HCT116 (cell line): ENCODE results near the gene MED7. TPM values are rescaled to one million over a fixed set of nuclear protein-coding genes. Genes with fewer than 3 reads are reported as not detected.

ENCODE experiments used
- ATAC-seq: fragments of 200-7000 bp; cut with Tn5 transposase; 2 replicates; pipeline ENCODE4 v1.9.1; 2020; ENCODE audit warnings: mild to moderate bottlenecking, moderate library complexity
- BruUV-seq: library from RNA; stranded (reverse); fragments of 400-500 nt; replicated peaks from 2 replicates; lab custom pipeline; 2021; lab: Mats Ljungman, UMichigan
- CTCF ChIA-PET: fragments of 300-600 bp; sonication (Branson Sonifier 250); formaldehyde crosslinking; loops from one replicate; lab custom pipeline; 2021; ENCODE audit warnings: antibody characterized with exemption; lab: Charles Lee
- POLR2A ChIA-PET: fragments of 300-600, 350-600 bp; sonication (Branson Sonifier 250); formaldehyde crosslinking; loops from one replicate; lab custom pipeline; 2021; ENCODE audit warnings: antibody characterized with exemption; lab: Charles Lee
- RAD21 ChIA-PET, 2 experiments: fragments of 300-600 bp; sonication (Branson Sonifier 250); formaldehyde crosslinking; loops; one replicate each; lab custom pipeline; 2023; ENCODE audit warnings: low total read pairs in 2 of 2; ENCODE audit not compliant: uncharacterized antibody in 2 of 2, unreplicated experiment in 2 of 2, low non-redundant PET in 1 of 2; lab: Charles Lee
- DNase-seq: peaks from one replicate; pipeline ENCODE4 v3.0.0-alpha.2; 2010; ENCODE audit warnings: low read depth, low spot score
- H2AFZ ChIP-seq: fragments of 200-600 bp; shearing (Covaris generic), sonication (generic); 2 replicates; pipeline ENCODE4 v1.6.1; 2017; ENCODE audit warnings: low read depth, mixed run types, mixed read lengths, antibody characterized with exemption, low read length; ENCODE audit not compliant: poor library complexity, severe bottlenecking
- H3K27ac ChIP-seq: 2 replicates; pipeline ENCODE4 v1.5.1; 2012; ENCODE audit warnings: low read depth, low read length
- H3K27me3 ChIP-seq: fragments of 200-600 bp; sonication (generic); 2 replicates; pipeline ENCODE4 v1.6.1; 2016; ENCODE audit warnings: mixed run types, low read length, mixed read lengths; ENCODE audit not compliant: insufficient read depth
- H3K36me3 ChIP-seq, 2 experiments: fragments of 200-500 bp in 1 of 2; fragments of 200-600 bp in 1 of 2; sonication (Bioruptor generic) in 1 of 2; sonication (generic) in 1 of 2; 2 replicates each; pipeline versions ENCODE4 v1.5.1 to v1.6.1; 2014 to 2016; ENCODE audit warnings: low read length in 2 of 2, inconsistent platforms in 1 of 2, mixed read lengths in 1 of 2, mixed run types in 1 of 2; ENCODE audit not compliant: insufficient read depth in 2 of 2, control insufficient read depth in 1 of 2
- H3K4me1 ChIP-seq, 2 experiments: fragments of 200-600 bp in 1 of 2; sonication (generic) in 1 of 2; 2 replicates each; pipeline versions ENCODE4 v1.5.1 to v1.6.1; 2012 to 2017; ENCODE audit warnings: low read length in 2 of 2, inconsistent platforms in 1 of 2, mild to moderate bottlenecking in 1 of 2, mixed read lengths in 1 of 2, mixed run types in 1 of 2, moderate library complexity in 1 of 2; ENCODE audit not compliant: insufficient read depth in 2 of 2, control insufficient read depth in 1 of 2
- H3K4me2 ChIP-seq: fragments of 200-600 bp; sonication (generic); 2 replicates; pipeline ENCODE4 v1.6.1; 2017; ENCODE audit warnings: mixed run types, low read length, mixed read lengths
- H3K4me3 ChIP-seq, 2 experiments: fragments of 200-600 bp in 1 of 2; sonication (generic) in 1 of 2; replicated peaks in 1 of 2; 2 replicates each; pipeline ENCODE4 v1.5.1; 2011 to 2016; ENCODE audit warnings: low read length in 2 of 2, control low read depth in 1 of 2, low read depth in 1 of 2, mild to moderate bottlenecking in 1 of 2, mixed read lengths in 1 of 2, mixed run types in 1 of 2
- H3K79me2 ChIP-seq: fragments of 200-600 bp; sonication (generic); 2 replicates; pipeline ENCODE4 v1.6.1; 2017; ENCODE audit warnings: mild to moderate bottlenecking, mixed run types, low read length, moderate library complexity, mixed read lengths; ENCODE audit not compliant: insufficient read depth
- H3K9ac ChIP-seq: fragments of 200-600 bp; sonication (generic); 2 replicates; pipeline ENCODE4 v1.6.1; 2016; ENCODE audit warnings: low read length, mixed read lengths
- H3K9me2 ChIP-seq: fragments of 200-600 bp; sonication (generic), shearing (Covaris generic); 2 replicates; pipeline ENCODE4 v1.6.1; 2017; ENCODE audit warnings: mixed run types, mild to moderate bottlenecking, moderate library complexity; ENCODE audit not compliant: insufficient read depth
- H3K9me3 ChIP-seq, 2 experiments: fragments of 200-500 bp in 1 of 2; fragments of 200-600 bp in 1 of 2; sonication (Bioruptor generic) in 1 of 2; sonication (generic) in 1 of 2; 2 replicates each; pipeline ENCODE4 v1.6.1; 2014 to 2017; ENCODE audit warnings: low read length in 2 of 2, mixed read lengths in 2 of 2, inconsistent platforms in 1 of 2, low read depth in 1 of 2, mild to moderate bottlenecking in 1 of 2, mixed run types in 1 of 2, moderate library complexity in 1 of 2; ENCODE audit not compliant: control insufficient read depth in 1 of 2, insufficient read depth in 1 of 2
- H4K20me1 ChIP-seq: fragments of 200-600 bp; sonication (generic), shearing (Covaris generic); 2 replicates; pipeline ENCODE4 v1.6.1; 2017; ENCODE audit warnings: mixed run types, mild to moderate bottlenecking, moderate library complexity; ENCODE audit not compliant: insufficient read depth
- CBX3 ChIP-seq: IDR thresholded peaks from 2 replicates; pipeline ENCODE4 v1.6.1; 2012; ENCODE audit warnings: low read depth
- CEBPB ChIP-seq: IDR thresholded peaks from 2 replicates; pipeline ENCODE4 v1.6.1; 2012; ENCODE audit warnings: low read depth
- EGR1 ChIP-seq: IDR thresholded peaks from 2 replicates; pipeline ENCODE4 v1.6.1; 2012; ENCODE audit warnings: low read depth
- FOSL1 ChIP-seq: IDR thresholded peaks from 2 replicates; pipeline ENCODE4 v1.6.1; 2012; ENCODE audit warnings: low read depth
- MAX ChIP-seq: IDR thresholded peaks from 2 replicates; pipeline ENCODE4 v1.6.1; 2012
- POLR2AphosphoS5 ChIP-seq: IDR thresholded peaks from 2 replicates; pipeline ENCODE4 v1.6.1; 2011; ENCODE audit warnings: mild to moderate bottlenecking, low read depth, low read length, moderate library complexity
- RAD21 ChIP-seq: IDR thresholded peaks from 2 replicates; pipeline ENCODE4 v1.6.1; 2012; ENCODE audit warnings: low read depth, mild to moderate bottlenecking
- REST ChIP-seq: IDR thresholded peaks from 2 replicates; pipeline ENCODE4 v1.6.1; 2012; ENCODE audit warnings: low read depth
- SIN3A ChIP-seq: IDR thresholded peaks from 2 replicates; pipeline ENCODE4 v1.6.1; 2012; ENCODE audit warnings: low read depth
- SP1 ChIP-seq: IDR thresholded peaks from 2 replicates; pipeline ENCODE4 v1.6.1; 2012; ENCODE audit warnings: low read depth
- SRF ChIP-seq: IDR thresholded peaks from 2 replicates; pipeline ENCODE4 v1.6.1; 2012; ENCODE audit warnings: low read depth
- TCF7L2 ChIP-seq: IDR thresholded peaks from 2 replicates; pipeline ENCODE4 v1.7.0; 2011; ENCODE audit warnings: borderline replicate concordance, inconsistent platforms; ENCODE audit not compliant: insufficient read depth, insufficient read length; ENCODE audit errors: extremely low read depth
- ZFX ChIP-seq: fragments of 450-650 bp; IDR thresholded peaks from 2 replicates; pipeline ENCODE4 v1.6.1; 2017
- ZNF274 ChIP-seq: fragments of 200-500 bp; sonication (Bioruptor generic); IDR thresholded peaks from 2 replicates; pipeline ENCODE4 v1.6.1; 2014; ENCODE audit warnings: mild to moderate bottlenecking, low read depth, low read length, inconsistent platforms
- intact Hi-C: fragments of 100-400 bp; cut with micrococcal nuclease; formaldehyde crosslinking; loops from 2 replicates; pipeline ENCODE4 v1.10.0; 2022
- total RNA-seq: library from RNA; stranded (reverse); gene quantifications from one replicate; pipeline ENCODE4 v1.2.1, GENCODE V29; 2021; ENCODE audit not compliant: unreplicated experiment
- TF ChIP-seq, protein P1 (sequence below): IDR thresholded peaks from 2 replicates; pipeline ENCODE4 v1.6.1; 2012

MED7 gene
- total RNA-seq, 1 experiment from 2014 or later = 9.1 TPM

- no peaks in the 10 kb centered on the region for H3K36me3 ChIP-seq
- POLR2A ChIA-PET = no interaction called here
- ATAC-seq (no peak), DNase-seq (no peak)
- RAD21 ChIA-PET = no interaction called here
- CTCF ChIA-PET = no interaction called here
- H3K4me1 ChIP-seq = no peaks in the 10 kb centered on the region
- H3K9me3 ChIP-seq = no peaks in the 10 kb centered on the region
- TF ChIP-seq CBX3 (no peak), SP1 (no peak), REST (no peak), EGR1 (no peak), SIN3A (no peak)
- no TSS peak for BruUV-seq
- H3K27me3 ChIP-seq = peaks cover 5% of the 10 kb centered on the region; the same call in 1 of the 2 replicates
- H2AFZ ChIP-seq = no peak overlapping the region
- H4K20me1 ChIP-seq = no peaks in the 10 kb centered on the region
- H3K4me2 ChIP-seq = no peak overlapping the region
- no peak overlapping the region for H3K27ac ChIP-seq
- no peak overlapping the region for H3K4me3 ChIP-seq
- H3K9me2 ChIP-seq = no peaks in the 10 kb centered on the region
- intact Hi-C loops = no loop called here
- no peaks in the 10 kb centered on the region for H3K79me2 ChIP-seq
- H3K9ac ChIP-seq = no peak overlapping the region
Measured at GRCh38 chr5:157172403-157172802, 29.7 kb upstream of the MED7 start.

DNA sequence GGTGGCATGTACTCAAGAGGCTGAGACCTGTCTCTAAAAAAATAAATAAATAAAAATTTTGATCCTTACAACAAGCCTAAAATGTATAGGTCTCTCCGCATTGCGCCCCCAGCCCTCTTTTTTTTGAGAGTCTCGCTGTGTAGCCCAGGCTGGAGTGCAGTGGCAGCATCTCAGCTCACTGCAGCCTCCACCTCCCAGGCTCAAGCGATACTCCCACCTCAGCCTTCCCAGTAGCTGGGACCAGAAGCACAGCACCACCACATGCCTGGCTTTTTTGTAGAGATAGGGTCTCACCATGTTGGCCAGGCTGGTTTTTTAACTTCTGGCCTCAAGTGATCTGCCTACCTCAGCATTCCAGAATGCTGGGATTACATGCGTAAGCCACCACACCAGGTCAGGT lies 25.6 kb upstream of the MED7 start:
- H3K4me1 ChIP-seq = no peaks in the 10 kb centered on the region
- no peaks in the 10 kb centered on the region for H4K20me1 ChIP-seq
- H3K4me2 ChIP-seq = no peak overlapping the region
- no peak overlapping the region for H3K9ac ChIP-seq
- no peaks in the 10 kb centered on the region for H3K9me3 ChIP-seq
- ChIA-PET RAD21 (no interaction called here), CTCF (no interaction called here), POLR2A (no interaction called here)
- H3K9me2 ChIP-seq = no peaks in the 10 kb centered on the region
- DNase-seq (no peak), ATAC-seq (no peak)
- BruUV-seq = no TSS peak
- H3K79me2 ChIP-seq = no peaks in the 10 kb centered on the region
- no peaks in the 10 kb centered on the region for H3K36me3 ChIP-seq
- H3K27ac ChIP-seq = no peak overlapping the region
- intact Hi-C loops = no loop called here
- H2AFZ ChIP-seq = no peak overlapping the region
- H3K27me3 ChIP-seq = peaks cover 25% of the 10 kb centered on the region
- no peak overlapping the region for H3K4me3 ChIP-seq
- no peak for TF ChIP-seq TCF7L2
- TF ChIP-seq, protein P1, sequence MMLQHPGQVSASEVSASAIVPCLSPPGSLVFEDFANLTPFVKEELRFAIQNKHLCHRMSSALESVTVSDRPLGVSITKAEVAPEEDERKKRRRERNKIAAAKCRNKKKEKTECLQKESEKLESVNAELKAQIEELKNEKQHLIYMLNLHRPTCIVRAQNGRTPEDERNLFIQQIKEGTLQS = no peak
- TF ChIP-seq RAD21 = no peak
- no peak for TF ChIP-seq SIN3A
- no peak for TF ChIP-seq MAX
- TF ChIP-seq SP1 = no peak
- no peak for TF ChIP-seq ZNF274
- no peak for TF ChIP-seq REST
- TF ChIP-seq ZFX = no peak
- TF ChIP-seq FOSL1 = no peak
- no peak for TF ChIP-seq POLR2AphosphoS5
- no peak for TF ChIP-seq SRF
- no peak for TF ChIP-seq CEBPB
- no peak for TF ChIP-seq CBX3
